ENCODE results near the gene GPX2.

The GPX2 gene

GRCh38 chr14:64951291-64951690 lies 8.7 kb upstream of the GPX2 start:
- no peak overlapping the region for H3K4me3 Mint-ChIP-seq
- no peaks in the 10 kb centered on the region for H3K27me3 Mint-ChIP-seq
- H3K36me3 Mint-ChIP-seq: no peaks in the 10 kb centered on the region
- peaks cover 29% of the 10 kb centered on the region for H3K4me1 Mint-ChIP-seq
- no peaks in the 10 kb centered on the region for H3K9me3 Mint-ChIP-seq
- no peak overlapping the region for H3K27ac Mint-ChIP-seq

DNA sequence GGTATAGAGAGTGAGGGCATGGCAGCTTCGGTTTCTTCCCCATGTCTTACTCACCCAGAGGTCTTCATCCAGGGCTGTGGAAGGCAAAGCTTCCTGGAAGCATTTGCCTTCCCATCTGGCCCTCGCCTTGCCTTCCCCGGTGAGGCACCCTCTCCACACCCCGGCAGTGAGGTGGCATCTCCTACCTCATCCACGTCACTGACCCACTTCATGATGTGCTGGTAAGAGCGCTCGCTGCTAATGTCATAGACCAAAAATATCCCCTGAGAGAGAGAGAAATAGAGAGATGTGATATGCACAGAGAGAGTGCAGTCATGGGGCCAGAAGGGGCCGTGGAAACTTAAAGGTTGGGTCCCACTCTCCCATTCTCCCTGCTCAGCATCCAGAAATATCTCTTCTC lies 8.3 kb upstream of the GPX2 start:
- Mint-ChIP-seq H3K4me1 (peaks cover 33% of the 10 kb centered on the region), H3K9me3 (no peaks in the 10 kb centered on the region), H3K27me3 (no peaks in the 10 kb centered on the region), H3K4me3 (no peak overlapping the region), H3K27ac (no peak overlapping the region), H3K36me3 (no peaks in the 10 kb centered on the region)

DNA sequence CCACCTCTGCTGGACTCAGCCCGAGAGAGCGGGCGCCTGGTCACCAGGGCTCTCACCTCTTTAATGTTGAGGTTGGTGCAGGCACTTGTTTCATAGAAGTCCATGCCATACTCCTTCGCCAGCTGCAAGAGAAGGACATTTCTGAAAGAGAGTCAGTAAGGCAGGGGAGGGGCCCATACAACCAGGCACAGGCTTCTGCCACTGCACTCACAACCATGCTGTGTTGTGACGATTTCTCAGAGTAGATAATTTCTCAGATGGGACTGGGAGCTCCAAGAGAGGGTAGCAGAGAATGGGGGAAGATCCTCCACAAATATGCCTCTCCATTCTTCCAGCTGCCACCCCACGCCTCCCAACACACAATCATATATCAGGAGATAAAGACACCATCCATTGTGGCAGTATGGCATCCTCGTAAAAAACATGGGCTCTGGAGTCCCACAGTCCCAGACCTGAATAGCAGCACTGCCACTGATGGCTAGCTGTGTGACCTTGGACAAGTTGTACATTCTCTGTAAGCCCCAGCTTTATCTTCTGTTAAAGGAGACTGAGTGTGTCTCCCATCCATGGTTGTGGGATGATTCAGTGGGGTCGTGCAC lies 6.2 kb upstream of the GPX2 start:
- H3K4me3 Mint-ChIP-seq: no peak overlapping the region
- H3K4me1 Mint-ChIP-seq: peaks cover 42% of the 10 kb centered on the region
- no peaks in the 10 kb centered on the region for H3K36me3 Mint-ChIP-seq
- no peaks in the 10 kb centered on the region for H3K9me3 Mint-ChIP-seq
- H3K27ac Mint-ChIP-seq: no peak overlapping the region
- no peaks in the 10 kb centered on the region for H3K27me3 Mint-ChIP-seq

GRCh38 chr14:64947710-64948611 lies 5.4 kb upstream of the GPX2 start:
- no peaks in the 10 kb centered on the region for H3K36me3 Mint-ChIP-seq
- no peaks in the 10 kb centered on the region for H3K9me3 Mint-ChIP-seq
- no peak overlapping the region for H3K4me3 Mint-ChIP-seq
- peaks cover 45% of the 10 kb centered on the region for H3K4me1 Mint-ChIP-seq
- no peaks in the 10 kb centered on the region for H3K27me3 Mint-ChIP-seq
- no peak overlapping the region for H3K27ac Mint-ChIP-seq

DNA sequence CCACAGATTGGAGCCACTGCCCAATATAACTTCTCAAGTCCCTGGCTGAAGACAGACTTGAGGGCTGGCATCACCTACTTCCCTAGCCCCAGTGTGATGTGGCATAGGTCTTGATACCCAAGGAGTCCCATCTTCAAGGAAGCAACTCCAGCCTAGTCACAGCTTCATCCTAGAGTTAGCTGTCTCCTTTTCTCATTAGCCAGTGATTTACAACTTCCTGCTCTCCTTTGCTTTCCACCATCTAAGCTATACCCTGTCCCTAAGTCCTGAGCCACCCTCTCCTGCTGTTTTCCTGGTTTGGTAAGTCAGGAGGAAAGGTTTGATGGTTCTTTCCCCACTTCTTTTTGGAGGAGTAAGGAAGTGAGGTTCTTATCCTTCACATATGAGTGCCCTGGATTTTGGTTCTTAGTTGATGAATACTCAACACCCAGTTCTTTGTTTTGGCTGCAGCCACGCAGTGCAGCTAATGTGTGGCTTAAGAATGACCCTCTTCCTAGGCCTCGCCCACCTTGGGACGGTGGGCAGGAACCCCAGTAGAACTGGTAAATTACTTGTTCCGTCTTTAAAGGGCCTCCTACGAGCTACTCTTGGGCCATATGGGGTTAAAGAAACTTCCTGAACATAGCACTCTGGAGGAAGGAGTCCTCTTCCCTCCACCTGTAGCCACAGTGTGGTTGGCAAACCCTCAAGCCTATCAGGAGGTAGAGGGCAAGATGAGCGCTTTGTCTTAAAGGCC lies 3.9 kb upstream of the GPX2 start:
- no peak overlapping the region for H3K4me3 Mint-ChIP-seq
- no peaks in the 10 kb centered on the region for H3K9me3 Mint-ChIP-seq
- H3K27ac Mint-ChIP-seq: peak overlapping the region; percentile 68
- peaks cover 44% of the 10 kb centered on the region for H3K4me1 Mint-ChIP-seq
- H3K27me3 Mint-ChIP-seq: no peaks in the 10 kb centered on the region
- no peaks in the 10 kb centered on the region for H3K36me3 Mint-ChIP-seq

GRCh38 chr14:64945431-64946178 lies 3.1 kb upstream of the GPX2 start:
- H3K36me3 Mint-ChIP-seq: peaks cover 4% of the 10 kb centered on the region
- H3K27me3 Mint-ChIP-seq: no peaks in the 10 kb centered on the region
- H3K4me1 Mint-ChIP-seq: peaks cover 50% of the 10 kb centered on the region
- no peak overlapping the region for H3K4me3 Mint-ChIP-seq
- H3K9me3 Mint-ChIP-seq: no peaks in the 10 kb centered on the region
- H3K27ac Mint-ChIP-seq: peak overlapping the region; percentile 68

GRCh38 chr14:64944861-64945260 lies 2.3 kb upstream of the GPX2 start:
- Mint-ChIP-seq H3K27ac (no peak overlapping the region), H3K9me3 (no peaks in the 10 kb centered on the region), H3K4me1 (peaks cover 58% of the 10 kb centered on the region), H3K27me3 (no peaks in the 10 kb centered on the region), H3K36me3 (peaks cover 4% of the 10 kb centered on the region), H3K4me3 (no peak overlapping the region)

DNA sequence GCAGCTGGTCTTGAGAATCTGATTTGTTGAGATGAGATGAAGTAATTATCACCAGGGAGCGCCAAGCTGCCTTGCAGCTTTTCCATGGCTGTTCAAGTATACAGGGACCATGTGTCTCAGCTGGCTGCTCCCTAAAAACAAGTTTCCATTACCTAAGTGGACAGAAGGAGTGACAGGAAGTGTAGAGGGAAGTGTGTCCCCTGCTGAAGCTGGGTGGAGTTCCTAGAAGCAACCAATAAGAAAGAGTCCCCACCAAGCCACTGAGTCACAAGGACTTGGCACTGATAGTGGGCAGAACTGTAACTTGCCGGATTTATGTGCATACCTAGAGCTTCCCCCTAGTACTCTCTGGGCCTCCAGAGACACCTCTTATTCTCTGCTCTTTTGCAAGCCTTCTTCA lies 1.5 kb upstream of the GPX2 start:
- H3K27me3 Mint-ChIP-seq: no peaks in the 10 kb centered on the region
- H3K27ac Mint-ChIP-seq: no peak overlapping the region
- H3K36me3 Mint-ChIP-seq: peaks cover 4% of the 10 kb centered on the region
- no peaks in the 10 kb centered on the region for H3K9me3 Mint-ChIP-seq
- peaks cover 65% of the 10 kb centered on the region for H3K4me1 Mint-ChIP-seq
- H3K4me3 Mint-ChIP-seq: no peak overlapping the region

GRCh38 chr14:64943556-64943955 lies 1.0 kb upstream of the GPX2 start:
- no peak overlapping the region for H3K27ac Mint-ChIP-seq
- no peaks in the 10 kb centered on the region for H3K27me3 Mint-ChIP-seq
- peaks cover 4% of the 10 kb centered on the region for H3K36me3 Mint-ChIP-seq
- H3K4me1 Mint-ChIP-seq: peaks cover 68% of the 10 kb centered on the region
- H3K9me3 Mint-ChIP-seq: no peaks in the 10 kb centered on the region
- H3K4me3 Mint-ChIP-seq: no peak overlapping the region

DNA sequence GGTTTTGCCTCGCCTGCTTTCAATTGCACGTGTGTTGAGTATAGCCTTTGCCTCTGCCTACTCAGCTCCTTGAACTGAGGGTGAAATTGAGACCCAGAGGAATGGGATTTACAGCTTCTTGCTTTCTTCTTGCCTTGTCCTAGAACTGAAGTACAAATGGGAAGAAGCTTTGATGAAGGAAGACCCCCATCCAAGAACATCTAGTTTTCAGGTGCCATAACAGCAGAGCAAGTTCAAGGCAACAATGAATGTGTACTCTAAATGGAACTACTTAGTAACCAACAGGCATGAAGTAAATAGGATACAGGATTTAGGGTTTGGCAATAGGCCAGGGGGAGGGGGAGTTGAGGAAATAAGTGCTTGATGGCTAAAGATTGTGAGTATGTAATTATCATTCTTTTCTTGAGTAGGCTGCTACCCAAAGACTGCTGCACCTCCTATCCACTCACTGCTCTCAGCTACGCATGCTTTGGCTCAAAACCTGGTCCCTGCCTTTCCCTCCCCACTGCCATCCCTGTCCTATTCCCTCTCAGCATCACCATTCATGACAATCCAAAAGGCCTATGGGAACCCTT lies 2.1 kb downstream of the GPX2 start:
- Mint-ChIP-seq H3K9me3 (no peaks in the 10 kb centered on the region), H3K27ac (peak overlapping the region; percentile 12), H3K27me3 (no peaks in the 10 kb centered on the region), H3K4me3 (no peak overlapping the region), H3K36me3 (peaks cover 6% of the 10 kb centered on the region), H3K4me1 (peaks cover 76% of the 10 kb centered on the region)

- Mint-ChIP-seq H3K36me3 (peaks cover 6% of the 10 kb centered on the region), H3K27ac (peak overlapping the region; percentile 12), H3K4me3 (no peak overlapping the region)
These were observed 2.7 kb downstream of the GPX2 start for GRCh38 chr14:64939817-64940190.

GRCh38 chr14:64938972-64939816 lies 3.4 kb downstream of the GPX2 start:
- H3K27ac Mint-ChIP-seq: peak overlapping the region; percentile 87
- peaks cover 83% of the 10 kb centered on the region for H3K4me1 Mint-ChIP-seq
- H3K27me3 Mint-ChIP-seq: no peaks in the 10 kb centered on the region
- peaks cover 9% of the 10 kb centered on the region for H3K36me3 Mint-ChIP-seq
- no peak overlapping the region for H3K4me3 Mint-ChIP-seq
- no peaks in the 10 kb centered on the region for H3K9me3 Mint-ChIP-seq

More at GRCh38 chr14:64939817-64940190, 2.7 kb downstream of the GPX2 start:
- Mint-ChIP-seq H3K4me1 (peaks cover 82% of the 10 kb centered on the region), H3K27me3 (no peaks in the 10 kb centered on the region), H3K9me3 (no peaks in the 10 kb centered on the region)

DNA sequence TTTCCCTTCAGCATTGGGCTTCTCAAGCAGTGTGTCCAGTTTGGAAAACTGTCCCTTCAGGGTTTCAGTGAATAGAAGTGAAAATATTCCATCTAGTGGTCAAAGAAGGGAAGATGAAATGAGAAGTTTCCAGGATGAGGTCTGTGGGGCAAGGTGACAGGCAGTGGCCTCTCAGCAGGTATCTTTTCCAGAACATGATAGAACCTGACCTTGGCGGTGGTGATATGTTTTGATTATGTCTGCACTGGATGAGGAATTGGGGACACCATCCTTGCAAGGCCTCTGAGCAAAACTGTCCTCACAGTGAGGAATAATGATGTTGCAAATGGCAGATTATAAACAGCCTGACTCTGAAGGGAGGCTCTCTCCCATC lies 4.7 kb downstream of the GPX2 start:
- H3K36me3 Mint-ChIP-seq: peaks cover 13% of the 10 kb centered on the region
- H3K27ac Mint-ChIP-seq: peak overlapping the region; percentile 24
- H3K4me1 Mint-ChIP-seq: peaks cover 72% of the 10 kb centered on the region
- no peaks in the 10 kb centered on the region for H3K9me3 Mint-ChIP-seq
- no peaks in the 10 kb centered on the region for H3K27me3 Mint-ChIP-seq
- no peak overlapping the region for H3K4me3 Mint-ChIP-seq

DNA sequence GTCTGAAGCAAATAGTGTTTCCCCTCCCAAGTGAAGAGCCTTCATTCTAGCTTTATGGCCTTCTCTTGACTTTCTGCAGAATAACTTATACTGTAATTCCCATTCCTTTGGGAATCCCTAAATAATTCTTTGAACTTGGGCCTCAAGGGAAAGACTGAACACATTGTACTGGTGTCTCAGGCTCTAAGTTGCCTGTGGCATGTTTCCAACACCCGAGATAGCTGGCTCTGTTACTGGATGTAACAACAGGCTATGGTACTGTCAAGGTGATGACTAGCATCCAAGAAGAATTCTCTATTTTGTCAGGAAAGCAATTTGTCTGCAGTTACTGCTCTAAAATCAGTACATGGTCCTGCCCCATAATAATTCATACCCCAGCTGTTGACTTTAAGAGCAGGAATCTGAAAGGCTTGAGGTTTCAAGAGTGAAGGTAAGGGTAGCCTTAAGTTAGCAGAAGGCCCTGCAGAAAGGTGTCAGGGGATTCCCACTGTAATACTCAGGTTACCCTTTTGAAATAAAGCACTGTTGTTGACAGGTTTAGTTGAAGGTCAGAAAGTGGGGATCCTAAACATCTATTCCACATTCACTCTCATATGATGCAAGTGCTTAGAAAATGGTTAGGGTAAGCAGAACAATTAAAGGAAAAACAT lies 5.2 kb downstream of the GPX2 start:
- Mint-ChIP-seq H3K4me1 (peaks cover 70% of the 10 kb centered on the region), H3K4me3 (no peak overlapping the region), H3K27ac (peak overlapping the region; percentile 67), H3K27me3 (no peaks in the 10 kb centered on the region), H3K9me3 (no peaks in the 10 kb centered on the region), H3K36me3 (peaks cover 16% of the 10 kb centered on the region)

All from activated naive CD4-positive, alpha-beta T cell treated with anti-CD3 and anti-CD28 coated beads, Interleukin-2, amount 50 U/mL, for 24 hours (primary cell).